NCI-H2171 treated with DMSO at 0.1 percent for 48 hours (cell line): ENCODE data around the gene INTS14.
"Not testable (repeated sequence)": the region's sequence is repeated elsewhere in the genome, so short reads cannot be mapped to it uniquely, and the experiment has no call there.

ENCODE experiments used
- DNase-seq: peaks from one replicate; lab custom pipeline; 2025; lab: John Stamatoyannopoulos, UW

The INTS14 gene

GRCh38 chr15:65631503-65631902 lies 20.6 kb upstream of the INTS14 start:
- no peak for DNase-seq

- DNase-seq, result no peak
Measured at GRCh38 chr15:65630760-65631159, 19.8 kb upstream of the INTS14 start.

GRCh38 chr15:65629548-65629947 lies 18.6 kb upstream of the INTS14 start:
- no peak for DNase-seq

GRCh38 chr15:65626856-65627255 lies 15.9 kb upstream of the INTS14 start:
- no peak for DNase-seq

- DNase-seq, result no peak
Measured at GRCh38 chr15:65623103-65623502, 12.2 kb upstream of the INTS14 start.

- no peak for DNase-seq
Measured at GRCh38 chr15:65621638-65622037, 10.7 kb upstream of the INTS14 start, which contains the start of gene SLC24A1. Gene SLC24A1, plus strand, starts transcription at chr15:65621938. Its CDS starts 2,143 bp downstream, at chr15:65624081.

- no peak for DNase-seq
Measured at GRCh38 chr15:65620833-65621232, 9.9 kb upstream of the INTS14 start.

GRCh38 chr15:65619626-65620290 lies 8.8 kb upstream of the INTS14 start:
- DNase-seq, result no peak

- DNase-seq, result no peak
Measured at GRCh38 chr15:65618560-65619109, 7.7 kb upstream of the INTS14 start.

GRCh38 chr15:65615887-65616286 lies 5.0 kb upstream of the INTS14 start:
- not testable (repeated sequence) for DNase-seq

GRCh38 chr15:65612949-65613744 lies 2.2 kb upstream of the INTS14 start:
- DNase-seq, result no peak

GRCh38 chr15:65612616-65612946 lies 1.6 kb upstream of the INTS14 start:
- no peak for DNase-seq

GRCh38 chr15:65611888-65612615 lies 1.1 kb upstream of the INTS14 start:
- DNase-seq, result no peak

GRCh38 chr15:65603559-65603958 lies 7.4 kb downstream of the INTS14 start:
- DNase-seq, result no peak

- no peak for DNase-seq
Measured at GRCh38 chr15:65603134-65603533, 7.8 kb downstream of the INTS14 start.

- DNase-seq, result no peak
Measured at GRCh38 chr15:65599677-65600076, 11.3 kb downstream of the INTS14 start.

GRCh38 chr15:65598468-65598867 lies 12.5 kb downstream of the INTS14 start:
- no peak for DNase-seq

- peak; percentile 56 for DNase-seq
Measured at GRCh38 chr15:65595960-65596359, 15.0 kb downstream of the INTS14 start.

- no peak for DNase-seq
Measured at GRCh38 chr15:65587094-65587493, 23.8 kb downstream of the INTS14 start.

- DNase-seq, result no peak
Measured at GRCh38 chr15:65584241-65584640, 26.7 kb downstream of the INTS14 start.

GRCh38 chr15:65583701-65584100 lies 27.2 kb downstream of the INTS14 start:
- no peak for DNase-seq

GRCh38 chr15:65580287-65580686 lies 30.6 kb downstream of the INTS14 start:
- DNase-seq, result no peak

- no peak for DNase-seq
Measured at GRCh38 chr15:65579762-65580161, 31.2 kb downstream of the INTS14 start.
